Measurements from ENCODE around the gene TK2. TPM values are rescaled to one million over a fixed set of nuclear protein-coding genes. Genes with fewer than 3 reads are reported as not detected.

Gene TK2
- total and polyA plus RNA-seq, 9 of the 15 experiments (the other 6 are each of a cell fraction or from before 2014, with no cell fraction given) = 1.1 to 10.2 (median 5.3) TPM

DNA sequence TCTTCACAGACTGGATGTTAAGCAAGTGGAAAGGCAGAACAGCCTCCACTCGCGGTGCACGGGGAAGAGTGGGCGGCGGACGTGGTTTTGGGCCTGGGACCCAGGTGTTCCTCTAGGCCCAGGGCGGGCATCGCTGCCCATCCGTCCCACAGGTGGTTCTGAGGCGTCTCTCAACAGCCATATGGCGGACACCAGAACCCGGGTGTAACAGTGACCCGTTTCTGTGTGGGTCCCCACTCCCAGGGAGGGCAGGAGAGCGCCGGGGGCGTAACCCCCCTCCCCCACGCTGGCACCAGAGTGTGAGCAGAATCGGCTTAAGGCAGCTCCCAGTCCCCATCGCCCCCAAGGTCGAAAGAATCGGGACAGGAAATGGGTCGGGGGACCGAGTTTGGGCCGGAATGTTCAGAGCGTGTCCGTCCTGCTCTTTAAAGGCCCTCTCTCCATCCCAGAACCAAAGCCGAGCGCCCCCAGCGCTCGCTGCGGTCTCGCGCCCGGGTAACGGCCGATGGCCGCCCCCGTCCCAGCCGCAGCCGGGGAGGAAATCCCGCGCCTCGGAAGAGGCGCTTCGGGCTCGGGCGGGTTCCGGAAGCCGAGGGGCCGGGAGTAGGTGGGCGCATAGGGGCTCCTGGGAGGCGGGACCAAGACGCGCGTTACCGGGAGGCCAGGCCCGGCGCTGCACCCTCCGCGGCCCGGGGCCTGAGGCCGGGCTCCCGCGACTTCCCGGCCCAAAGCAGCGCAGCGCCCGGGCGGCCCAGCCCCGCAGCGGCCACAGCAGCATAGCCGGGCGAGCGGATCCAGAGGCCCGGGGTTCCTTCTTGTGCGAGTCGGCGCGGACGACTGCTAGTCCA, at the start of gene TK2 (continued):
- TF ChIP-seq ZBTB40 (IDR thresholded peaks at IDR 0.05) (peak; percentile 78), ZBTB40 (CRISPR knock-in tag; IDR thresholded peaks at IDR 0.05) (no peak), ZNF324 (CRISPR knock-in tag; IDR thresholded peaks at IDR 0.05) (no peak), SREBF1 (IDR thresholded peaks at IDR 0.05; ENCODE audit: borderline replicate concordance, low read depth, low read length) (no peak), FOS (IDR thresholded peaks at IDR 0.05; ENCODE audit: extremely low read depth, insufficient read length) (no peak), GABPB1 (CRISPR knock-in tag; IDR thresholded peaks at IDR 0.05) (peak; percentile 53; the same call in 1 of the 2 replicates), SRSF3 (IDR thresholded peaks at IDR 0.05; ENCODE audit: insufficient read depth, low read length) (0 out of 2 replicates have a peak, but pooled peaks have one; percentile 83), ZNF644 (tag; IDR thresholded peaks at IDR 0.05; ENCODE audit: low read depth) (peak; percentile 59; the same call in 1 of the 2 replicates), GATAD2B (IDR thresholded peaks at IDR 0.05; ENCODE audit: borderline replicate concordance) (peak; percentile 85), CCNT2 (IDR thresholded peaks at IDR 0.05; ENCODE audit: borderline replicate concordance, extremely low read depth, insufficient read length, low read depth, low read length) (peak; percentile 25), ATF6 (CRISPR knock-in tag; IDR thresholded peaks at IDR 0.05) (0 out of 2 replicates have a peak, but pooled peaks have one; percentile 42), ZNF583 (CRISPR knock-in tag; IDR thresholded peaks at IDR 0.05) (0 out of 2 replicates have a peak, but pooled peaks have one; percentile 45), IRF9 (tag; IDR thresholded peaks at IDR 0.05) (no peak)
